Transverse colon (tissue), 4 donors: ENCODE data around the gene ZDHHC17. TPM values are rescaled to one million over a fixed set of nuclear protein-coding genes. Genes with fewer than 3 reads are reported as not detected.

Experiments used
- DNase-seq: peaks from one replicate; pipeline ENCODE4 v3.0.0-alpha.2; 2019
- H3K27ac ChIP-seq, 4 donors: fragments of 200-600 bp; sonication (generic); 2 replicates each; pipeline ENCODE4 v1.5.1; 2016 to 2018; ENCODE audit warnings: inconsistent platforms in 4 of 4
- H3K27me3 ChIP-seq: fragments of 200-600 bp; sonication (generic); 2 replicates; pipeline ENCODE4 v1.5.1; 2017; ENCODE audit warnings: inconsistent platforms
- H3K36me3 ChIP-seq, 4 donors: fragments of 200-600 bp; sonication (generic); 2 replicates each; pipeline ENCODE4 v1.5.1; 2017 to 2019; ENCODE audit warnings: inconsistent platforms in 4 of 4
- H3K4me1 ChIP-seq, 4 donors: fragments of 200-600 bp; sonication (generic); 2 replicates each; pipeline ENCODE4 v1.5.1; 2017 to 2020; ENCODE audit warnings: inconsistent platforms in 4 of 4
- H3K4me3 ChIP-seq, 4 donors: fragments of 200-600 bp; sonication (generic); 1 replicate in 1 of 4; 2 replicates in 3 of 4; pipeline versions ENCODE4 v1.5.1 to v1.6.1; 2017 to 2019; ENCODE audit warnings: inconsistent platforms in 4 of 4
- H3K9me3 ChIP-seq, 2 donors: fragments of 200-600 bp; sonication (generic); 2 replicates each; pipeline ENCODE4 v1.5.1; 2017 to 2019; ENCODE audit warnings: inconsistent platforms in 2 of 2
- CTCF ChIP-seq, 5 experiments: fragments of 200-600 bp in 3 of 5; fragments of 450-650 bp in 2 of 5; sonication (generic) in 3 of 5; IDR thresholded peaks; 1 replicate in 2 of 5; 2 replicates in 3 of 5; pipeline ENCODE4 v1.5.1; 2016 to 2017; ENCODE audit warnings: antibody characterized with exemption in 5 of 5, inconsistent platforms in 3 of 5, mild to moderate bottlenecking in 2 of 5, moderate library complexity in 1 of 5
- EP300 ChIP-seq: sonication (generic); formaldehyde crosslinking; IDR thresholded peaks from one replicate; pipeline ENCODE4 v1.6.1; 2017; ENCODE audit warnings: antibody characterized with exemption, low read depth
- POLR2A ChIP-seq: fragments of 450-650 bp; IDR thresholded peaks from one replicate; pipeline ENCODE4 v1.6.1; 2016; ENCODE audit warnings: antibody characterized with exemption, mild to moderate bottlenecking, moderate library complexity
- POLR2AphosphoS5 ChIP-seq, 3 donors: sonication (generic); formaldehyde crosslinking; IDR thresholded peaks; one replicate each; pipeline ENCODE4 v1.6.1; 2016; ENCODE audit warnings: antibody characterized with exemption in 3 of 3
- WGBS, 2 donors: methylation state at CpG; one replicate each; pipeline ENCODE4 v1.1.5; 2018; ENCODE audit warnings: low coverage in 1 of 2; 5-methylcytosine and 5-hydroxymethylcytosine counted together
- in situ Hi-C, 4 donors: fragments of 200-750 bp; cut with MboI; loops; one replicate each; pipeline versions ENCODE4 v1.15.0 to v1.15.1; 2017; ENCODE audit warnings: low sequenced_read_pairs in 3 of 4, low pct_ligation_motif_present in 1 of 4, low pct_unique_long_range_greater_than_20kb in 1 of 4
- intact Hi-C: fragments of 100-400 bp; cut with DNase I; formaldehyde crosslinking; loops from one replicate; pipeline ENCODE4 v1.15.1; 2023; ENCODE audit warnings: low total_unique reads
- total RNA-seq, 4 donors: library from RNA; depleted of rRNA; stranded (reverse); fragments of >200 nt; gene quantifications; one replicate each; pipeline ENCODE4 v1.1.0, GENCODE V29; 2016

ZDHHC17 gene
- total RNA-seq, 4 donors from 2014 or later = 2.6 to 38.7 (median 18.5) TPM

- intact Hi-C loops (no loop called here), in situ Hi-C loops (loop anchor here in 1 of 4 donors (25.0 kb wide), 1 partner anchor 110 kb away; no protein-coding TSS in a partner anchor)
- Histone ChIP-seq H3K4me3 (no peak overlapping the region), H3K36me3 (peaks cover 0 to 13% (median 5%) of the 10 kb centered on the region in 4 donors), H3K4me1 (peaks cover 0 to 15% (median 0%) of the 10 kb centered on the region in 4 donors), H3K27me3 (no peaks in the 10 kb centered on the region), H3K9me3 (peaks cover 4 to 6% of the 10 kb centered on the region in 2 donors), H3K27ac (no peak overlapping the region)
- WGBS, 2 donors = 98 to 100% methylated on average over 3 of the region's 3 CpGs
- TF ChIP-seq CTCF (IDR thresholded peaks at IDR 0.05) (no peak), POLR2AphosphoS5 (IDR thresholded peaks at IDR 0.05) (no peak), EP300 (no peak), POLR2A (no peak)
- no peak for DNase-seq
Measured at GRCh38 chr12:76802060-76802459, 38.1 kb downstream of the ZDHHC17 start.

- DNase-seq = peak; percentile 56
- H3K9me3 ChIP-seq = peaks cover 4 to 6% of the 10 kb centered on the region in 2 donors
- H3K27ac ChIP-seq = no peak overlapping the region
- H3K27me3 ChIP-seq = no peaks in the 10 kb centered on the region
- in situ Hi-C loops = loop anchor here in 1 of 4 donors (25.0 kb wide), 1 partner anchor 108 kb away; no protein-coding TSS in a partner anchor
- peak overlapping the region in 1 of 4 donors; percentile 17 for H3K4me3 ChIP-seq
- TF ChIP-seq CTCF (IDR thresholded peaks at IDR 0.05) (no peak), POLR2AphosphoS5 (IDR thresholded peaks at IDR 0.05) (no peak), POLR2A (no peak), EP300 (no peak)
- H3K4me1 ChIP-seq = peaks cover 0 to 15% (median 0%) of the 10 kb centered on the region in 4 donors
- H3K36me3 ChIP-seq = peaks cover 0 to 13% (median 5%) of the 10 kb centered on the region in 4 donors
- intact Hi-C loops = no loop called here
- 57 to 61% methylated on average over 8 of the region's 8 CpGs for WGBS, 2 donors
Measured at GRCh38 chr12:76804435-76804976, 40.6 kb downstream of the ZDHHC17 start.

- in situ Hi-C loops = loop anchor here in 1 of 4 donors (25.0 kb wide), 1 partner anchor 101 kb away; no protein-coding TSS in a partner anchor
- Histone ChIP-seq H3K36me3 (peaks cover 0 to 17% (median 0%) of the 10 kb centered on the region in 4 donors), H3K27me3 (no peaks in the 10 kb centered on the region), H3K4me3 (no peak overlapping the region), H3K9me3 (no peaks in the 10 kb centered on the region), H3K27ac (no peak overlapping the region), H3K4me1 (peaks cover 0 to 8% (median 2%) of the 10 kb centered on the region in 4 donors)
- no peak for DNase-seq
- intact Hi-C loops = no loop called here
- TF ChIP-seq CTCF (IDR thresholded peaks at IDR 0.05) (no peak), POLR2A (no peak), POLR2AphosphoS5 (IDR thresholded peaks at IDR 0.05) (no peak), EP300 (no peak)
- 42 to 59% methylated on average over 5 to 6 of the region's 6 CpGs for WGBS, 2 donors
Measured at GRCh38 chr12:76810671-76811419, 46.9 kb downstream of the ZDHHC17 start.

- H3K9me3 ChIP-seq = no peaks in the 10 kb centered on the region
- DNase-seq = no peak
- in situ Hi-C loops (loop anchor here in 1 of 4 donors (25.0 kb wide), 1 partner anchor 100 kb away; no protein-coding TSS in a partner anchor), intact Hi-C loops (no loop called here)
- peaks cover 0 to 8% (median 2%) of the 10 kb centered on the region in 4 donors for H3K4me1 ChIP-seq
- no peaks in the 10 kb centered on the region for H3K27me3 ChIP-seq
- no peak for TF ChIP-seq POLR2A
- no peak for TF ChIP-seq CTCF (IDR thresholded peaks at IDR 0.05)
- TF ChIP-seq POLR2AphosphoS5 (IDR thresholded peaks at IDR 0.05) = no peak
- TF ChIP-seq EP300 = no peak
- H3K4me3 ChIP-seq = no peak overlapping the region
- H3K27ac ChIP-seq = no peak overlapping the region
- 67 to 88% methylated on average over 1 of the region's 1 CpG for WGBS, 2 donors
- H3K36me3 ChIP-seq = peaks cover 0 to 8% (median 0%) of the 10 kb centered on the region in 4 donors
Measured at GRCh38 chr12:76811976-76812375, 48.1 kb downstream of the ZDHHC17 start.
